Right lobe of liver (tissue), 6 donors: ENCODE measurements around the gene ZMIZ1. TPM values are rescaled to one million over a fixed set of nuclear protein-coding genes. Genes with fewer than 3 reads are reported as not detected.
A peak's percentile ranks its signal among the peaks of the same experiment; 100 is the strongest.

Experiments
- ATAC-seq, 4 donors: fragments of 200-7000 bp; cut with Tn5 transposase; one replicate each; pipeline ENCODE4 v1.9.1; 2020; ENCODE audit warnings: mild to moderate bottlenecking in 4 of 4, moderate library complexity in 4 of 4
- DNase-seq, 3 donors: peaks; one replicate each; pipeline ENCODE4 v3.0.0-alpha.2; 2020
- H3K27ac ChIP-seq, 3 donors: fragments of 200-600 bp; one replicate each; pipeline ENCODE4 v1.8.0; 2022
- H3K27me3 ChIP-seq, 2 donors: fragments of 200-600 bp; one replicate each; pipeline ENCODE4 v1.8.0; 2022
- H3K36me3 ChIP-seq, 4 donors: fragments of 200-600 bp; sonication (generic) in 1 of 4; one replicate each; pipeline versions ENCODE4 v1.5.1 to v1.8.0; 2017 to 2022; ENCODE audit warnings: control low read depth in 1 of 4
- H3K4me1 ChIP-seq, 4 donors: fragments of 200-600 bp; sonication (generic) in 1 of 4; one replicate each; pipeline versions ENCODE4 v1.5.1 to v1.8.0; 2017 to 2022; ENCODE audit warnings: control low read depth in 1 of 4
- H3K4me3 ChIP-seq, 3 donors: fragments of 200-600 bp; one replicate each; pipeline ENCODE4 v1.8.0; 2022
- H3K9me3 ChIP-seq, 4 donors: fragments of 200-600 bp; sonication (generic) in 1 of 4; one replicate each; pipeline versions ENCODE4 v1.5.1 to v1.8.0; 2017 to 2022; ENCODE audit warnings: control low read depth in 1 of 4
- CTCF ChIP-seq, 4 donors: fragments of 200-600 bp in 3 of 4; fragments of 450-650 bp in 1 of 4; IDR thresholded peaks; one replicate each; pipeline versions ENCODE4 v1.5.1 to v1.8.0; 2016 to 2022; ENCODE audit warnings: antibody characterized with exemption in 4 of 4, mild to moderate bottlenecking in 2 of 4
- POLR2A ChIP-seq: fragments of 450-650 bp; IDR thresholded peaks from one replicate; pipeline ENCODE4 v1.6.1; 2017; ENCODE audit warnings: antibody characterized with exemption, mild to moderate bottlenecking
- WGBS: methylation state at CpG from one replicate; pipeline ENCODE4 v1.1.6; 2018; ENCODE audit warnings: low coverage, low lambda C conversion rate; ENCODE audit not compliant: insufficient coverage; ENCODE audit errors: missing lambda C conversion rate; 5-methylcytosine and 5-hydroxymethylcytosine counted together
- intact Hi-C, 2 donors: fragments of 100-400 bp; cut with DNase I; formaldehyde crosslinking; loops; one replicate each; pipeline versions ENCODE4 v1.11.2 to v1.14.1; 2022
- total RNA-seq, 6 experiments: library from RNA; depleted of rRNA in 2 of 6; stranded (reverse); fragments of >200 nt in 2 of 6; fragmentation: NEBNext Ultra II Directional in 3 of 6; extraction: Animal tissue kit (Norgen Biotek cat#: 25700) in 3 of 6; gene quantifications; one replicate each; pipeline versions ENCODE4 v1.1.0 to v1.2.4, GENCODE V29; 2016 to 2023
- donor health status: DM: no; HTN: yes; CAD: no.
- donor health status: DM: no; HTN: no; CAD: no.
- donor health status: DM: no; HTN: no; CAD: no.
- donor health status: DM: no; HTN: yes; CAD: no.
- donor health status: DM: no; HTN: yes; CAD: no.

The ZMIZ1 gene
- total RNA-seq, 6 experiments from 2014 or later: 9.9 to 22.8 (median 12.3) TPM

GRCh38 chr10:79106256-79107050 lies 37.7 kb downstream of the ZMIZ1 start:
- TF ChIP-seq POLR2A (no peak), CTCF (IDR thresholded peaks at IDR 0.05) (no peak)
- H3K27me3 ChIP-seq: no peaks in the 10 kb centered on the region
- intact Hi-C loops: no loop called here
- no peak overlapping the region for H3K4me3 ChIP-seq
- H3K27ac ChIP-seq: no peak overlapping the region
- ATAC-seq: no peak
- H3K4me1 ChIP-seq: peaks cover 0 to 48% (median 18%) of the 10 kb centered on the region in 4 donors
- WGBS: 73% methylated on average over 4 of the region's 10 CpGs
- H3K36me3 ChIP-seq: no peaks in the 10 kb centered on the region
- no peak for DNase-seq
- no peaks in the 10 kb centered on the region for H3K9me3 ChIP-seq

- 73% methylated on average over 2 of the region's 5 CpGs for WGBS
- intact Hi-C loops: no loop called here
Measured at GRCh38 chr10:79107736-79108264, 39.0 kb downstream of the ZMIZ1 start.

GRCh38 chr10:79108728-79109127 lies 40.0 kb downstream of the ZMIZ1 start:
- ATAC-seq: no peak
- DNase-seq: no peak
- Histone ChIP-seq H3K9me3 (no peaks in the 10 kb centered on the region), H3K27me3 (no peaks in the 10 kb centered on the region), H3K36me3 (no peaks in the 10 kb centered on the region), H3K4me1 (peaks cover 0 to 55% (median 34%) of the 10 kb centered on the region in 4 donors), H3K4me3 (no peak overlapping the region), H3K27ac (no peak overlapping the region)
- TF ChIP-seq POLR2A: no peak
- TF ChIP-seq CTCF (IDR thresholded peaks at IDR 0.05): no peak
- no CpG with 5 or more reads among the region's 6 CpGs for WGBS
- intact Hi-C loops: no loop called here

More at GRCh38 chr10:79107736-79108264, 39.0 kb downstream of the ZMIZ1 start:
- Histone ChIP-seq H3K36me3 (no peaks in the 10 kb centered on the region), H3K27ac (no peak overlapping the region), H3K27me3 (no peaks in the 10 kb centered on the region), H3K4me3 (no peak overlapping the region), H3K9me3 (no peaks in the 10 kb centered on the region), H3K4me1 (peaks cover 0 to 50% (median 29%) of the 10 kb centered on the region in 4 donors)
- no peak for TF ChIP-seq CTCF (IDR thresholded peaks at IDR 0.05)
- no peak for TF ChIP-seq POLR2A
- ATAC-seq (no peak), DNase-seq (no peak)

GRCh38 chr10:79111427-79111826 lies 42.7 kb downstream of the ZMIZ1 start:
- H3K27me3 ChIP-seq: no peaks in the 10 kb centered on the region
- ATAC-seq: peak; percentile 50 to 79 (median 66)
- H3K36me3 ChIP-seq: no peaks in the 10 kb centered on the region
- intact Hi-C loops: no loop called here
- no peaks in the 10 kb centered on the region for H3K9me3 ChIP-seq
- no peak overlapping the region for H3K4me3 ChIP-seq
- DNase-seq: peak in 1 of 3 donors; percentile 48
- WGBS: 9% methylated on average over 2 of the region's 5 CpGs
- peak overlapping the region in 1 of 3 donors; percentile 40 for H3K27ac ChIP-seq
- peaks cover 0 to 32% (median 23%) of the 10 kb centered on the region in 4 donors for H3K4me1 ChIP-seq
- no peak for TF ChIP-seq CTCF (IDR thresholded peaks at IDR 0.05)
- no peak for TF ChIP-seq POLR2A
